Stimulated activated CD4-positive, alpha-beta T cell treated with anti-CD3 and anti-CD28 coated beads, Interleukin-4, amount 100 ng/mL, for 48 hours (primary cell): ENCODE measurements around the gene PNPLA3.

ENCODE experiments used
- DNase-seq, 2 donors: peaks; one replicate each; pipeline ENCODE4 v3.0.0-alpha.2; 2020; ENCODE audit warnings: low read depth in 2 of 2

The PNPLA3 gene

DNA sequence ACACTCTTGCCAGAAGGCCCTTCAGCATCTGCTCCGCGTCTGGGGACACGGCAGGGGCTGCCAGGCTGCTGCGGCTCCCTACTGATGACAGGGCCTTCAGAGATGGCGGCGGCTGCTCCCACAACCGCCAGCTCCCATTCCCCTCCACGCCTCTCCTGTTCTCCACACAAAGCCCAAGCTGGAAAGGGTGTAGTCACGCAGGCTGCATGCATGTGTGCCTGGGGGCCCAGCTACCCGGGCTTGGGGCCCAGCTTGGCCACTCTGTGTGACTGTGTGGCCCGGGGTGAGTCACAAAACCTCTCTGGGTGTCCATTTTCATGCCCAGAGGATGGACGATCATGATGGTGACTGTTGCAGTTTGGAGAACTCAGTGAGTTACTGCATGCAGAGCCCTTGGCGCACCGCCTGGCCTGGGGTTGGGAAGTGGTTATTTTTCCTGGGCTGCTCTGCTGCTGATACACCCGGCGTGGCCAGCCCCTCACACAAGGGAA lies 68.8 kb downstream of the PNPLA3 start:
- DNase-seq, result no peak

DNA sequence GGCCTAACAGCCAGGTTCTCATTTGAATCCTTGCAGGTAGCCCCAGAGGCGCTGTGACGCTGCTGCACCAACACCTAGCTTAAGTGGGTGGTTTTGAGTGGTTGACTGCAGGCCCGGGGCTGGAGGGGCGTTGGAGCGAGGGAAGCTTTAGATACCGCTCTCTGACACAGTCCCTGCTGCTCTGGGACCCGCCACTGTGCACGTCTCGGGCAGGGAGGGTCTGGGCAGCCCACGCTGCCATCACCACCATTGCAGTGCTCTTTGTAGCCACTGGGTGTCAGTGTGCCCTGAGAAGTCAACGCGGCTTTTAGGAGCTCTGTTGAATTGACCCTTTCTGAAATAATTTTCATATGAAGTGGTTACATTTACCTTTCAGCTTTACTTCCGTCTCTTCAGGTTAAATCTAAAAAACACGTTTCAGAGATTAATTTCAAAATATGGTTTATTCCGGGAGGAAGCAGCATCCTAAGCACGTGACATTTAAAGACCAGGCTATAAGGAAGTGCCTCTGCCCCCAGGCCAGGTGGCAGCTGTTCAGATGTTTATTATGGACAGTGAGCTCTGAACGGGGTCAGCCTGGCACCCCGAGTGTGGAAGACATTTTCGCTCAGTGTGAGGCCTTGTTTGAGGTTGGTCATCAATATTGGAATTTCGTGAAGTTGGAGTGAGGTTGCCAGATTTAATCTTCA lies 69.6 kb downstream of the PNPLA3 start:
- peak; percentile 24 to 38 for DNase-seq

DNA sequence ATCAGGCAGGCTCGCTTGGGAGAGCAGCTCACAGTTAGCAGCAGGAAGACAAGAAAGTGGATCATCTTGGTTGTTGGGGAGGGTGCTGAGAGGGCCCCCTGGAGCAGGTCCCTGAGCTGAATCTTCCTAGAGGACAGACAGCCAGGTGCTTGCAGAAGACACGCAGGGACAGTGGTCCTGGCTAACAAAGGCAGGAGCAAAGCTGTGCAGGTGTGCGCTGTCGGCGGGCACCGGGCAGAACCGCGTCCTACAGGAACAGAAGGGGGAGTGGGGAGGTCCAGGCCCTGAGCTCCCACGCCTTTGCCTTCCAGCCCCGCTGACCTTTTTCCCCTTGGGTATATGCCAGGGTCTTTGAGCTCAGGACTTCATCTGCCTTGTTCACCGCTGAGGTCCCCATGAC lies 70.4 kb downstream of the PNPLA3 start:
- DNase-seq, result no peak

DNA sequence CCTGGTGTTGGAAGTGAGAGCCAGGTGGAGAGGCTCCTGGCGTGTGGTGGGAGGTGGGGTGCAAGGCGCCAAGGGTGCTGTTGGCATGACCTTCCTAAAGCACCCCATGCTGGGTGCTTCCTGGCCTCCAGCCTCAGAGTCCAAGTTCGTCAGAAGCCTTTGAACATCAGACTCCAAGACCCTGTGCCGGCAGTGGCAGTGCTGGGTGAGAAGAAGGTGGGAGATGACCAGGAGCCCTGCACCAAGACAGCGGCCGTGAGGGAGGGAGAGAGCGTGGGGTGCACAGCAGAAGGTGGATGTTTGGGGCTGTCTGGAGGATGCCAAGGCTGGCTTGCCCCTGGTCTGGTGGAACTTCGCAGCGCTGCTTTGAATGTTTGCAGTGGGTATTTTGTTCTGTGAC lies 70.8 kb downstream of the PNPLA3 start:
- DNase-seq, result no peak

DNA sequence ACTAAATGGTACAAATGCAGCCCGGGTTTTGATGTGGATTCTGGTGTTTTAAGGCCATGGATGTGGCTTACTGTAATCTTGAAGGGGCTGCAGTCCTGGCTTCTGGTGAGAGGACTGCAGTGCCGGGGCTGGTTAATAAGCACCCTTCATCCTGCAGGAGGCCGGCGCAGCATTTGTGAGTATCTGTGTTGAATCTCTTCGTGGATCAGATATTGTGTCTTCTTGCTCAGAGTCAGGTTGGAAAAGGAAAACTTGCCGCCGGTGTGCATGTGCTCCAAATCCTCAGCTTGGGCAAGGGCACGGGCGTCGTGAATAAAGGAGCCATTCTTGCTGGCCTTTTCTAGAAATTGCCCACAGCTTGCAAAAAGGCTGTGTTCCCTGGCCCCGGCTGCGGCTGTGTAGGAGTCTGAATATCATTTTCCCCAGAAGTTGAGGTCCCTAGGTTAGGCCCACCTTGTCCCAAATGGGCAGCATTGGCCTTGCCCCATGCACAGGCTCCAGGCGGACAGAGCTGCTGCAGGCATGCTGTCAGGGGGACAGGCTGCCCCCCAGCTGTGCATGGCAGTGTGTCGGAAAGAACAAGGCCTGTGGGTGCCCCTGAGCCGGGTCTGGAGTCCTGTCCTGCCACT lies 71.6 kb downstream of the PNPLA3 start:
- no peak for DNase-seq

DNA sequence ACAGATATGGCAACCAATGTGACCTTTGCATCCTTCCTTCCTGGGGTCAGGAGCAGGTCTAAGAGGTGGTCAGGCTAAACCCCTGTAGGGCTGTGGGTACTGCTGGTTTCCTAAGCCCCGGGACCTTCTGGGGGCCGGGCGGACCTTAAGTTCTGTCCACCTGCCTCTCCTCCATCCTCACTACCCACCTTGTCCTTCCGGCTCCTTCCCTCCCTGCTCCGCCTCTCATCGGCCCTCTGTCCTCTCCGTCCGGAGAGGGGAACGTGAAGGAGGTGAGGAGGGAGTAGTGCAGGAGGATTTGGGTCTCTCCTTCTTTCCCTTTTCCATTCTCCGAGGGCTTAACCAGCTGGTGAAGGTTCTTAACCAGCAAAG lies 72.2 kb downstream of the PNPLA3 start:
- no peak for DNase-seq

DNA sequence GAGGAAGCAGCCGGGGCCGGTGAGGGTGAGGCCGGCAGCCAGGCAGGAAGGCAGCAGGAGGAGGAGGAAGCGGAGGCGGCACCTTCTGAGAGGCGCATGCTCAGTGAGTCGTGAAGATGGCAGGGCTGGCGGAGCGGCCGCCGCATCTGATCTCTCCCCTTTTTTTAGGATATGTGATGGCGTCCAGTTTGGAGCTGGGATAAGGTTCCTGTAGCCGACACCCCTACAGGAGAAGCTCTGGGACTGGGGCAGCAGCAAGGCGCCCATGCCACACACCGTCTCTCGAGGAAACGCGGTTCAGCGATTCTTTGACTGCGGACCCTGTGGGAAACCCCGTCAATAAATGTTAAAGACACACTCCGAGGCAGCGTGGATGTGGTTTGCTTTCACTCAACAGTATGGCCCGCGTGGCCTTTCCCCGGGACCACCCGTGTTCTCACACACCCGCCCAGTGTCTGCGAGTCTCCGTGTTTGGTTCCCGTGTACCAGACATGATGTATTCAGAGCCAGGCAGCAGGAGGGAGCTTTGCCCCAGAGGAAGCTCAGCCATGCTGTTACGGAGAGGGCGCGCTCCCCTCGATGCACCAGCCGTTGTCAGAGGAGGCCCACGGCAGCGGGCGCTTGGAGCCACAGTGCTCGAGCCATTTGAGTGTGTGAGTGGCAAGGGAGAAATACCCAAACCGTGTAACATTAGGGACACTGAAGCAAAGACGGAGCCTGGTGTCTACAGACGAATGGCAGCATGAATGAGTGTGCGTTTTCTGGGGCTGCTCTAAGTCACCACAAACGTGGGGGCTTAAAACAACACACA lies 72.8 kb downstream of the PNPLA3 start:
- DNase-seq, result peak; percentile 56

DNA sequence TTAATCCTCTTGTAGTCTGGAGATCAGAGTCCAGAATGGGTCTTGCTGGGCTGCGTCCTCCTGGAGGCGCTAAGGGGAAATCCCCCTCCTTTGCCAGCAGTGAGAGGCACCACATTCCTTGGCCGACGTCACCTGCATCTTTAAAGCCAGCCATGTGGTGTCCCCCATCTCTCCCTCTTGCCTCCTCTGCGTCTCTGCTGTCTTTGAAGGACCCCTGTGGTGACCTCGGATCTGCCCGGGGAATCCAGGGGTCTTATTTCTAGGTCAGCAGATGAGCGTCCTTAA lies 73.3 kb downstream of the PNPLA3 start:
- DNase-seq, result no peak
